Osteocyte (in vitro differentiated cells): ENCODE results near the gene FZR1. TPM values are rescaled to one million over a fixed set of nuclear protein-coding genes. Genes with fewer than 3 reads are reported as not detected.

Source experiments
- DNase-seq: peaks from one replicate; pipeline ENCODE4 v3.0.0; 2021; ENCODE audit warnings: mixed read lengths; ENCODE audit not compliant: unreplicated experiment; ENCODE audit errors: extremely low spot score
- H3K27ac Mint-ChIP-seq: one replicate; pipeline ENCODE4 v1.8.0; 2021; ENCODE audit warnings: mild to moderate bottlenecking, mixed read lengths; ENCODE audit not compliant: unreplicated experiment
- H3K27me3 Mint-ChIP-seq: one replicate; pipeline ENCODE4 v1.8.0; 2021; ENCODE audit warnings: mixed read lengths; ENCODE audit not compliant: unreplicated experiment
- H3K36me3 Mint-ChIP-seq: one replicate; pipeline ENCODE4 v1.8.0; 2021; ENCODE audit warnings: mixed read lengths; ENCODE audit not compliant: unreplicated experiment
- H3K4me1 Mint-ChIP-seq: one replicate; pipeline ENCODE4 v1.8.0; 2021; ENCODE audit warnings: mixed read lengths; ENCODE audit not compliant: unreplicated experiment
- H3K4me3 Mint-ChIP-seq: one replicate; pipeline ENCODE4 v1.8.0; 2021; ENCODE audit warnings: mild to moderate bottlenecking, moderate library complexity, mixed read lengths; ENCODE audit not compliant: unreplicated experiment
- H3K9me3 Mint-ChIP-seq: one replicate; pipeline ENCODE4 v1.8.0; 2021; ENCODE audit warnings: mixed read lengths; ENCODE audit not compliant: unreplicated experiment
- CTCF ChIP-seq: fragments of 200-600 bp; sonication (generic); IDR thresholded peaks from 2 replicates; pipeline ENCODE4 v1.5.0; 2021; ENCODE audit warnings: antibody characterized with exemption, mild to moderate bottlenecking, moderate library complexity
- long read RNA-seq: library from polyadenylated mRNA; unstranded; transcript quantifications from one replicate; pipeline ENCODE4 v2.0.0, GENCODE V29; 2021
- total RNA-seq: library from RNA; stranded (reverse); gene quantifications from 2 replicates; pipeline ENCODE4 v1.2.1, GENCODE V29; 2021

FZR1 gene
- total RNA-seq, result 45.3 and 49.5 TPM in 2 replicates
- long read RNA-seq, partial matches to known transcripts, result 1 of 1 reads
- long read RNA-seq, other reads (novel, unspliced or antisense), result 0 of 1 reads

- no peak for TF ChIP-seq CTCF
- Mint-ChIP-seq H3K27me3 (no peaks in the 10 kb centered on the region), H3K27ac (peak within 1 kb of the TSS; percentile 91)
Measured at GRCh38 chr19:3505598-3506383, at the start of gene FZR1. Gene FZR1, plus strand, starts transcription at chr19:3506311. Its CDS starts 16,679 bp downstream, at chr19:3522990.

GRCh38 chr19:3456925-3457527 lies 49.1 kb upstream of the FZR1 start:
- no peaks in the 10 kb centered on the region for H3K27me3 Mint-ChIP-seq
- no peak for DNase-seq
- H3K4me1 Mint-ChIP-seq, result peaks cover 39% of the 10 kb centered on the region
- H3K27ac Mint-ChIP-seq, result peak overlapping the region; percentile 91
- H3K36me3 Mint-ChIP-seq, result peaks cover 8% of the 10 kb centered on the region
- H3K9me3 Mint-ChIP-seq, result no peaks in the 10 kb centered on the region
- H3K4me3 Mint-ChIP-seq, result no peak overlapping the region
- TF ChIP-seq CTCF, result no peak

More at GRCh38 chr19:3505598-3506383, at the start of gene FZR1:
- Mint-ChIP-seq H3K4me1 (peaks cover 33% of the 10 kb centered on the region), H3K9me3 (no peaks in the 10 kb centered on the region), H3K4me3 (peak within 1 kb of the TSS; percentile 91), H3K36me3 (peaks cover 8% of the 10 kb centered on the region)
- peak; percentile 100 for DNase-seq

GRCh38 chr19:3457528-3458228 lies 48.4 kb upstream of the FZR1 start:
- peaks cover 39% of the 10 kb centered on the region for H3K4me1 Mint-ChIP-seq
- peak overlapping the region; percentile 18 for H3K4me3 Mint-ChIP-seq
- no peaks in the 10 kb centered on the region for H3K9me3 Mint-ChIP-seq
- H3K36me3 Mint-ChIP-seq, result peaks cover 8% of the 10 kb centered on the region
- no peak for TF ChIP-seq CTCF
- peak overlapping the region; percentile 91 for H3K27ac Mint-ChIP-seq
- no peak for DNase-seq
- H3K27me3 Mint-ChIP-seq, result no peaks in the 10 kb centered on the region

GRCh38 chr19:3458229-3459088 lies 47.7 kb upstream of the FZR1 start:
- Mint-ChIP-seq H3K27ac (peak overlapping the region; percentile 91), H3K27me3 (no peaks in the 10 kb centered on the region), H3K4me1 (peaks cover 41% of the 10 kb centered on the region), H3K36me3 (peaks cover 6% of the 10 kb centered on the region), H3K4me3 (peak overlapping the region; percentile 38), H3K9me3 (no peaks in the 10 kb centered on the region)
- DNase-seq, result no peak
- no peak for TF ChIP-seq CTCF
